NCI-H1436 (cell line): ENCODE data around the gene CAMKMT.

Experiments
- DNase-seq: peaks from one replicate; lab custom pipeline; 2025; lab: John Stamatoyannopoulos, UW

The CAMKMT gene

DNA sequence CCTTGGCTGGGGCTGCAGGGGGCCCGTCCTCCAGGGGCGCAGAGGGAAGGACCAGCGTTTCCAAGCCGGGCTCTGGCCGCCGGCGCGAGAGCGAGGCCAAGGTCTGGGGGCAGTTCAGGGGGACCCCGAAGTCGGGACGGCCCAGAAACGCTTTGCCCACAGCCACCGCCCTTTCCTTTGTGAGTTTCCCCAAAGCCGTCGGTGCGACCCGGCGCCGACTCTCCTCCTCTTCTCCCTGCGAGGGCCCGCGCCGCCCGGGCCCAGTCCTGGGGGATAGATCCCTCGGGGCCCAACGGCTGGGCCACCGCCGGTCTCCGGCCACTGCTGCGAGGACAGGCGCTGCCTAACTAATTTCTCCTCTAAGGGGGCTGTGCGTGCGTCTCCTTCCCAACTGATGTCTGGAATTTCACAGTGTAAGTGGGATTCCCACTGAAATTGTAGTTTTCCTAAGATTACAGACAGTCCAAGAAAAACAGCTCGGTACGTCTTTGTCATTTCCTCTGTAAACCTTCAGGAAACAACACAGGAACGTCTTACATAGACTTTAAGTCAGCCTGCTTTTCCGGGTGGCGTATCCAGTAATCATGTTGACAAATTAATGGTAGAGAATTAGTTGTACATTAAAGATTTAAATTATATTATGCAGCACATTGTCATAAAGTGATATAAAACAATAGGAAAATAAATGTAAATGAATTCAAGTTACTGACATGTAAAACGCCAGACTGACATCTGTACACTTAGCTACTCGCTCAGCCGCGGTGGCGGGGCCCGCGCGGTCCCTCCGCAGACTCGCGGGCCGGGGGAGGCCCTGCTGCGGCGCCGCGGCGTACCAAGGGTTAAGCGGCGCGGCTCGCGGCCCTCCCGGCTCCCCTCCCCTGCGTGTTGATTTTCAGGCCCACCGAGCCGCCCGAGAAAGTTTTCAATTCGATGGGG lies 440.4 kb downstream of the CAMKMT start:
- no peak for DNase-seq

DNA sequence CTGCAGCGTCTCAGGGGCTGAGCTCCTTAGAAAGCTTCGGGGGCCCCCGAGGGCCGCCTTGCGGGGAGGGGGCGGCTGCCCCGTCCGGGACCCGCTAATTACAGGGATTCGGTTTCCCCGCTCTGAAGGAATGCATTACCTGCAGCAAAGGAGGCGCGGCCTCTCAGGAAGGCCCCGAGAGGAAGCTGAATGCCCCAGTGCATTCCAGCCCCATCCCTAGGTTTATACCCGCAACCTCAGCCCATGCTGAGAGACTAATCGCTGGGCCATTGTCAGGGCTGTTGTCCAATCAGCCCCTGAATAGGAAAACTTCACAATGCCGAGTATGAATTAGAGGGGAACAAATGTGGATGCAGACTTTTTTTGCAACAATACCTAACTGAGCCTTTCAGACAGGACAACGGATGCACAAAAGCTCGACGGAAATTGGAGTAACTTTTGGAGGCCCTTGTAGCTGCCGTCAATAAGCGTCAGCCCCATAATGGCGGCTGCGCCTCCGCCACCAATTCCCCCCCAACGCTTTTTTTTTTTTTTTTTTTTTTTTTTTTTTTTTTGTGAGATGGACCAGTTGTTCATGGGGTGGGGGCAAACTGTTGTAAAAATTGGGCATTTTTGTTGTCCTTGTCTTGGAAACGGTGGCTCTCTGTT lies 441.2 kb downstream of the CAMKMT start:
- no peak for DNase-seq

DNA sequence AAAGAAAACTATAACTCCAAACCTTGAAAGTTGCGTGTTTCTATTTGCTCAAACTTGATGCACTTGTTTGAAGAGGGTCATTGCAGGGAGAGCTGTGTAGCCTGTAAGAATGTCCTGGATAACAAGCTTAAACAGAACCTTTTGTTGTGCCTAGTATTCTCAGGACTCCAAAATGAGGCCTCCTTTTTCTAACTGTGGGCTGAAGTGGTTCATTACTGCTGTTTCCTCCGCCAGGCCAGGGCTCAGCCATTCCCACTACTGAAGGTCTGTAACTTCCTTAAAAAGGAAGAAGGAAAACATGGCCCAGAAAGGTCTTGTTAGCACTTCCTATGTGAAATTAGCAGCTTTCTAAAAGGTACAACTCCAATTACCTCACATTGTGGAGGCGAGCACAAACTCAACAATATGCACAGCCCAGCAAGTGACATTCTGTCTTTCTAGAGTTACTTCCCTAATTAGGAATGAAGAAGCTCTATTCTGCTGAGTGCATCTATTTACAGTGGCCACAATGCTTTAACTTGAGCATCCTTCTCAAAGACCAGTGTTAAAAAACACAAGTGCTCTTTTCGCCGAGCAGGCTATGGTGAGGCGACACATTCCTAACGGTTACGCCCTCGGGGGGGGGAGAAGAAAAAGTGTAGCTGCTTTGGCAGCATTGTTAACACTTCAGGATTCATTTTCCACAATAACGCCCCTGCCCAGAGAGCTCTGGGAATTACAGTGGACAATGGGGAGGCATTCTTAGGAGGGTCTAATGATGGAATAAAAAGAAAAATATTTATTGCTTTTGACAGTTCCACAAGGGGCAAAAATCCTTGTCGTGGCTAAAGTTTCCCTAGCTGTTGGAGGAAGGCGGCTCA lies 442.9 kb downstream of the CAMKMT start:
- no peak for DNase-seq

DNA sequence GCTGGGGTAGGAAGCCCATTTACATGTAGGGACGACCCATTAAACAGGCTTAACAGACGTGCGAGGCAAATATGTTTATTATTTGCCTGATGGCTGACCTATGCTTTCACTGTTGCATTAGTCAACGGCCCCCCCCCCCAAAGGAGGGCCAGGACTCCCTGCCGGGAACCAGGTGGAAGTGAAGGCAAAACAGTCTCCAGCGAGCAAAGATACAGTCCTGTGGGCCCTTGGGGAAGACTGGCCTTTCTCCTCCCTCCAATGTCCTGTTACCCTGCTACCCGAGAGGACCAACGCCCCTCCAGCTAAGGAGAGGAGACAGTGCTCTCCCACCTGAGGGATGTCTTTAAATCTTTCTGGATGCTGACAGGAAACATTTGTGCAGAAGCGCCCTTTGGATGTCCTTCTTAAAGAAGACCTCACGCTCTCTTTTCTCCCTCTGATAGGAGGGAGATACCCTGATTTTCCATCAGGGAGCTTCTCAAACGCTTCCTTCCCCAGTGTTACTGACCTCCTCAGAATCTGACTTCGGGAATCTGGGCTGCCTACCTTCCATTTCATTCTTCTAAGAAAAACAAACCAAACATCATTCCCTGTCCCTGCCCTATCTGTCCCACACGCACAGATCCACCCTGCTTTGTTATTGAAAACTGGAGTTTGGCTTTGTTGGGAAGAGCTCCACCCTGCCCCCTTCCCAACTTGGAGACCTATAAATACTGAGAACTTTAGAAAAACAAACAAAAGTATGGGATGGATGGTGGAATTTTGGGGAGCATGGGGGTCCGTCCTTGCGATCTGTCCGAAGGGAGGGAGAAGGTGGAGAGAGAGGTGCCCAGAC lies 443.9 kb downstream of the CAMKMT start:
- no peak for DNase-seq

DNA sequence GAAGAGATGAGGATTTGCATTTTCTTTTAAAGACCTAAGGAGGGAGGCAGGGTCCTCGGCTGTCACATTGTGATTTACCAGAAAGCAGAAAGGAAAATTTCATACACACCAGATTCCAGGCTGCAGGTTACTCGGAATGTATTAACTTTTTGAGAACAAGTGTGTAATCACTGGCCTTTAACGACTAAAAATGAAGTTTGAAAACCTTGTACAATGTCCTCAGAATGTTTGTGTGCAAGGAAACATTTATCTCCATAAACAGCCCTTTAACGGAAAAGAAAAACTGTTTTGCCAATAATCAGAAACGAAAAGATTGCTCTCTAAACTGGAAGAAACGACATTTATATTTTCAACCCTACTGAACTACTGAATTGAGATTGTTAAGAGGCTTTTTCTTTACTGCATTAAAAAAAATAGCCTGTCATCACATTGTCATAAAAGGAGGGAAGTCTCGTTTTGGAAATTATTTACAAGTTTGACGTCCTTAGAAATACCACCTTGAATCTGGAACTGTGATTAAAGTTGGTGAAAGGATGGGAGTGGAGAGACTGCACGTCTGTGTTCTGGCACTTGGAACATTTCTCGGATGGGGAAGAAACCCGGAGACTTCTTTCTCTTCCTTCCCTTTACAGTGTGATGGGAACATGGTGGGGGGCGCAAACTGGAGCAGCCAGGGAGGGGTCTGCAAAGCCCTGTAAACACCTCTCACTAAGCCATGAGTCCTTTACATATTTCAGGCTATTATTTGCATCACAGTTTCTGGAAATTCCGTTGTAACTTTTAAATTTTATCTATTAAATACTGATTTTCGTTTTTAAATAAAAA lies 445.7 kb downstream of the CAMKMT start:
- DNase-seq: no peak

DNA sequence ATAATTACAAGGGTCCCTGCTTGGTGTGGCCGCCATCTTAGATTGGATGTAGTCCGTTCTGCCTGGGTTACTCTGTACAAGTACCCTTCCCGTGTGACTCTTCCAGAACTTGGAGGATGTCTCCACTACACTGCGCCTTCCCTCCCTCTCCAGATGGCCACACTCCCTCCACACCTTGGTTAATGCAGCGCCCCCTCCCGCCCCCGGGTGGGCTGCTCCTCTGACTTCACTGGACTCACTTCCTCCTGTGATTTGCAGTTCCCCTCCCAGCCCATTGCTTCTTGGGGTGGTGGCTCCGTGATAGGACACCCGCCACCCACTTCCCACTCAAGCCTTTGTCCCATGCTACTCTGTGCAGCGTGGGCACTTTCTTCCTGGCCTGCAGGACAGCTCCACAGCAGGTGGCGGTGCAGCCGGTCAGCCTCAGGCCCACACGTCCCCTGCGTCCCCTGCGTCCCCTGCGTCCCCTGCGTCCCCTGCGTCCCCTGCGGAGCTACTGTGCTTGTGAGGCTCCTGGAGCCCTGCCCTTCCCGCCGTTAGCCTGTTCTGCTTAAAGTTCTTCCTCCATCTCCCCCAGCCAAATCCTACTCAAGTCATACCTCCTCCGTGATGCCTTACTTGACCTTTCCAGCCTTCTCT lies 449.3 kb downstream of the CAMKMT start:
- no peak for DNase-seq

DNA sequence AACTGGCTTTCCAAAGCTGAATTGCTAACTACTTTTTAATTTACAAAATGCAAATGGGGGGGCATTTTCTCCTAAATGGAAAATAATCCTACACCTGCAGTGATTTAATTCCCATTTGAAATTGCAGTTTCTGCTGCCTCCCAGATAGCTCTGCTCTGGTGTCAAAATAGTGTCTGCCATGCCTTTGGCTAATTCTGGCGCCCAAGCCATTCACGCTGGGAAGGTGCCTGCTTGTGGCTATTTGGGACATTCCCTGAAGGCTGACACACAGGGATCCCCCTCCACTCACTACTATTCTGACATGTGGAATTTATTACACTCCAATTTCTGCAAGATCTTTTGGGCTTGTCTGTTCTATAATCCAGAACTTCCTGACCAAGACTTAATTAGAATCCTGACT lies 451.4 kb downstream of the CAMKMT start:
- DNase-seq: no peak

DNA sequence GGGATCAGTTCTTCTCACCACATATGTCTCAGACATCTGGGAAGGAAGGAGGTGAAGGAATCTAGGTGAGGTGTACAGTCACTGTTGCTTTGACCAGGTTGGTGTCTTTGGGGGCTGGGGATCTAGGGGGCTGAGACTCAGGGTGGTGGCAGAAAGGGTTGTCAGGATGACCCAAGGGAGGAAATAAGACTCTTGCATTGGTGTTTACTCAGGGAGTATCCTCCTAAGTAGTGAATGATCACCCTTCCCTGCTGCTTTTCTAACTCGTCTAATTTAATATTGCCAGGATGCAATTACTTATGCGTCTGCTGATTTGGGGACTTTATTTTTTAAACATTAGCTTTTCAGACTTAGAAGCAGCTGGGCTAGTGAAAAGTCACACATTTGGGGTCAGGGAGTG lies 451.9 kb downstream of the CAMKMT start:
- DNase-seq: no peak

DNA sequence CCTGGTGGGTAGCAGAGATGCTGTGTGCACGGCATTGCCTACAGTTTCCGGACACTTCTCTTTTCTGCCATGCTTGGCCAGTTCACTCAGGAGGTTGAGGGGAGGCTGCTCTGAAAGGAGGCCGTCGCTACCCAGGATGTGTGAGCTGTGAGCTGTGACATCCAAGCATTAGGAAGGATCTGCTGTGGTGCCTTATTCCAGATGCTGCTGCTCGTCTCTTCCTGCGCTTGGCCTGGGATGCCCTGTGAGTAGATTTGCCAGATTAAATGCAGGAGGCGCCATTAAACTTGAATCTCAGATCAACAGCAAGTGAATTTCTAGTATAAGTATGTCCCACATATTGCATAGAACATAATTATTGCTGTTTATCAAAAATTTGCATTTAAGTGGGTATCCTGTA lies 455.5 kb downstream of the CAMKMT start:
- no peak for DNase-seq

DNA sequence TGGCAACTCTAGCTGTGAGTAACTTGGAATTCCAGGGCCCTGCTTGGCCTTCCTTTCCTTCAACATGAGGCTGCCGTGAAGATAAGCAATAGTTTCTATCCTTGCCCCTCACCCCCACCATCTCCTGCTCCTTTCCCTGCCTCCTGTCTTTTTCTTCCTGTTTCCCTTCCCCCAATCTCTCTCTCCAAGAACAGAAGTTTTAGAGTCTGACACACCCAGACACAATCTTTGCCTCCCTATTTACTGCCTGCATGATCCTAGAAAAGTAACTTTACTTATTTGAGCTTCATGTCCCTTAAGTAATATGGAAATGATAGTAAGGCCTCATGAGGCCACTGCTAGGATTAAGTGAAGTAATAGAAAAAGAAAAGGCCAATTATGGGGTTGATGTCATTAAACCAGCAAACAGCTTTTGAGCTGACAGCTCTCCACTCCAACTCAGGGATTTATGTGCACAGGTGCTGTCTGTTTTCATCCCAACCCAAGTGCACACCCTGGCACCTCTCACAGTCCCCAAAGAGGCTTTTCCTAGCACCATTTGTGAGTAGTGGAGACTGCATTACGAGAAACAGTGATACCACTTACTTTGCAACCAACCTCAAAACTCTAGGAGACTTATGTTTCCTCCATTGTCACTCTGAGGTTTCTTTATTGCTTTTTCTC lies 456.1 kb downstream of the CAMKMT start:
- DNase-seq: peak; percentile 84

DNA sequence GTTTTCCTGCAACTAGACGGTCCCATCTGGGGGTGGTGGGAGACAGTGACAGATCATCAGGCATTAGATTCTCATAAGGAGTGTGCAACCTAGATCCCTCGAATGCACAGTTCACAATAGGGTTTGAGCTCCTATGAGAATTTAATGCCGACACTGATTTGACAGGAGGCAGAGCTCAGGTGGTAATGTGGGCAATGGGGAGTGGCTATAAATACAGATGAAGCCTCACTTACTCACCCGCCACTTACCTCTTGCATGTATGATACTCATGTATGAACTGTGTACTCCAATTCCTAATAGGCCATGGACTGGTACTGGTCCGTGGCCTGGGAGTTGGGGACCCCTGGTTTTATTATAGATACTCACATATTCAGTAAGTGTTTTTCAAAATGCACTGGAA lies 457.3 kb downstream of the CAMKMT start:
- no peak for DNase-seq

DNA sequence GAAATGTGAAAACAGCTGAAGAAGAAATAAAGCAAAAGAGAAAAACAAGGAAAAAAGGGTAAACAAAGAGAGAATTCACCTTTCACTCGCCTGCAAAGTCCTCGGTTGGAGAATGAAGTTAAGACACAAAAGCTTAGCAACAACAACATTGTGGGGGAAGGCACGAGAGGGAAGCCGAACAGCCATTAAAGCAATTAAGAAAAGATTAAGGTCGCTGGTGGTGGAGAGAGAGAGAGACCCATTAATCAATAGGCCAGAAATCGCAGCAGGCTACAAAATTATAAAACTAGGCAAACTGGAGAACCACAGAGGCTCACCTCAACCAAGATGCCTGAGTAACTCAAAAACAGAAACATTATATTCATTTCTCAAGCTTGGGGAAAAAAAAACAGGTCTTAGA lies 459.8 kb downstream of the CAMKMT start:
- no peak for DNase-seq

DNA sequence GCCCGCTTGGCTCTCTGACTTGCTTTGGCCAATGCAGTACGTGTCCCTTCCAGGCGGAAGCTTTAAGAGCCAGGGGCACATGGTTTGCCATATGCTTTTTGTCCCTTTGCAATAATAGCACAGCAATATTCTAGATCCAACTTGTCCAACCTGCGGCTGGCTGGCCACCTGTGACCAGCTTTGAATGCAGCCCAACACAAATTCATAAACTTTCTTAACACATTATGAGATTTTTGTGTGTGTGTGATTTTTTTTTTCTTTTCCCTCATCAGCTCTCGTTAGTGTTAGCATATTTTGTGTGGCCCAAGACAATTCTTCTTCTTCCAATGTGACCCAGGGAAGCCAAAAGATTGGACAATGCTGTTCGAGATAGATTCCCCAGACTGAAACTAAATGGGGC lies 460.4 kb downstream of the CAMKMT start:
- no peak for DNase-seq
